Measurements from ENCODE around the gene C9orf153. TPM values are rescaled to one million over a fixed set of nuclear protein-coding genes. Genes with fewer than 3 reads are reported as not detected.

Gene C9orf153
- polyA plus RNA-seq, 1 donor from 2014 or later: not detected

- peaks cover 10% of the 10 kb centered on the region for H3K36me3 ChIP-seq (ENCODE audit: insufficient read depth, low read length)
- H3K9me3 ChIP-seq (ENCODE audit: low read length): no peaks in the 10 kb centered on the region
- TF ChIP-seq EP300 (conservative IDR thresholded peaks at IDR 0.05; ENCODE audit: poor library complexity, severe bottlenecking) (no peak), SMC3 (conservative IDR thresholded peaks at IDR 0.05; ENCODE audit: poor library complexity) (no peak), CTCF (IDR thresholded peaks at IDR 0.05; ENCODE audit: poor library complexity, severe bottlenecking) (no peak), RAD21 (conservative IDR thresholded peaks at IDR 0.05) (no peak), MXI1 (conservative IDR thresholded peaks at IDR 0.05; ENCODE audit: poor library complexity, severe bottlenecking) (no peak), EZH2 (IDR thresholded peaks at IDR 0.05; ENCODE audit: borderline replicate concordance, insufficient read depth, low read length, poor library complexity, severe bottlenecking) (no peak), REST (IDR thresholded peaks at IDR 0.05; ENCODE audit: borderline replicate concordance) (no peak), TAF1 (IDR thresholded peaks at IDR 0.05; ENCODE audit: low read depth) (no peak), POLR2AphosphoS5 (IDR thresholded peaks at IDR 0.05) (no peak)
- H3K79me2 ChIP-seq (replicated peaks; ENCODE audit: insufficient read depth, low read length): no peaks in the 10 kb centered on the region
- no peaks in the 10 kb centered on the region for H3F3A ChIP-seq (ENCODE audit: insufficient read depth, low read length, poor library complexity, severe bottlenecking)
- no peaks in the 10 kb centered on the region for H4K20me1 ChIP-seq (ENCODE audit: insufficient read depth)
- H3K9ac ChIP-seq (ENCODE audit: low read length): no peak overlapping the region
- no peaks in the 10 kb centered on the region for H3K27me3 ChIP-seq (ENCODE audit: insufficient read depth, low read depth, low read length)
- H3K4me2 ChIP-seq (ENCODE audit: low read length): no peak overlapping the region
- no peaks in the 10 kb centered on the region for H3K9me2 ChIP-seq (ENCODE audit: insufficient read depth, low read length)
- no peak overlapping the region for H3K4me3 ChIP-seq (ENCODE audit: low read length)
- no peak overlapping the region for H2AFZ ChIP-seq (ENCODE audit: low read depth, low read length)
- no peak overlapping the region for H3K27ac ChIP-seq (ENCODE audit: low read length)
Observed at GRCh38 chr9:86304236-86304730, 44.8 kb upstream of the C9orf153 start.

GRCh38 chr9:86303316-86303975 is 44.0 kb upstream of the C9orf153 start:
- Histone ChIP-seq H3K9me3 (ENCODE audit: low read length) (no peaks in the 10 kb centered on the region), H3K4me2 (ENCODE audit: low read length) (no peak overlapping the region), H3K79me2 (replicated peaks; ENCODE audit: insufficient read depth, low read length) (no peaks in the 10 kb centered on the region), H3F3A (ENCODE audit: insufficient read depth, low read length, poor library complexity, severe bottlenecking) (no peaks in the 10 kb centered on the region), H3K9ac (ENCODE audit: low read length) (no peak overlapping the region), H3K27me3 (ENCODE audit: insufficient read depth, low read depth, low read length) (no peaks in the 10 kb centered on the region), H3K9me2 (ENCODE audit: insufficient read depth, low read length) (no peaks in the 10 kb centered on the region), H3K4me3 (ENCODE audit: low read length) (no peak overlapping the region), H4K20me1 (ENCODE audit: insufficient read depth) (no peaks in the 10 kb centered on the region), H3K27ac (ENCODE audit: low read length) (no peak overlapping the region), H2AFZ (ENCODE audit: low read depth, low read length) (no peak overlapping the region), H3K36me3 (ENCODE audit: insufficient read depth, low read length) (peaks cover 10% of the 10 kb centered on the region)
- no peak for TF ChIP-seq CTCF (IDR thresholded peaks at IDR 0.05; ENCODE audit: poor library complexity, severe bottlenecking)
- TF ChIP-seq SMC3 (conservative IDR thresholded peaks at IDR 0.05; ENCODE audit: poor library complexity): no peak
- TF ChIP-seq MXI1 (conservative IDR thresholded peaks at IDR 0.05; ENCODE audit: poor library complexity, severe bottlenecking): no peak
- TF ChIP-seq TAF1 (IDR thresholded peaks at IDR 0.05; ENCODE audit: low read depth): no peak
- no peak for TF ChIP-seq EP300 (conservative IDR thresholded peaks at IDR 0.05; ENCODE audit: poor library complexity, severe bottlenecking)
